Measurements from ENCODE around the gene SERP2.

- TF ChIP-seq, protein P1, sequence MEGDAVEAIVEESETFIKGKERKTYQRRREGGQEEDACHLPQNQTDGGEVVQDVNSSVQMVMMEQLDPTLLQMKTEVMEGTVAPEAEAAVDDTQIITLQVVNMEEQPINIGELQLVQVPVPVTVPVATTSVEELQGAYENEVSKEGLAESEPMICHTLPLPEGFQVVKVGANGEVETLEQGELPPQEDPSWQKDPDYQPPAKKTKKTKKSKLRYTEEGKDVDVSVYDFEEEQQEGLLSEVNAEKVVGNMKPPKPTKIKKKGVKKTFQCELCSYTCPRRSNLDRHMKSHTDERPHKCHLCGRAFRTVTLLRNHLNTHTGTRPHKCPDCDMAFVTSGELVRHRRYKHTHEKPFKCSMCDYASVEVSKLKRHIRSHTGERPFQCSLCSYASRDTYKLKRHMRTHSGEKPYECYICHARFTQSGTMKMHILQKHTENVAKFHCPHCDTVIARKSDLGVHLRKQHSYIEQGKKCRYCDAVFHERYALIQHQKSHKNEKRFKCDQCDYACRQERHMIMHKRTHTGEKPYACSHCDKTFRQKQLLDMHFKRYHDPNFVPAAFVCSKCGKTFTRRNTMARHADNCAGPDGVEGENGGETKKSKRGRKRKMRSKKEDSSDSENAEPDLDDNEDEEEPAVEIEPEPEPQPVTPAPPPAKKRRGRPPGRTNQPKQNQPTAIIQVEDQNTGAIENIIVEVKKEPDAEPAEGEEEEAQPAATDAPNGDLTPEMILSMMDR (conservative IDR thresholded peaks at IDR 0.05 in 1 of 2, IDR thresholded peaks at IDR 0.05 in 1 of 2; ENCODE audit: extremely low read depth in 1 of 2, insufficient read depth in 1 of 2, low read depth in 1 of 2, low read length in 2 of 2) = no peak
- no peak for TF ChIP-seq EZH2 (IDR thresholded peaks at IDR 0.05; ENCODE audit: borderline replicate concordance, low read length)
These were observed 64.6 kb downstream of the SERP2 start for GRCh38 chr13:44438234-44438579.
